GM23248 (cell line): Measurements from ENCODE around the gene GOLGA8T. TPM values are rescaled to one million over a fixed set of nuclear protein-coding genes. Genes with fewer than 3 reads are reported as not detected.
"Not testable (repeated sequence)": the region's sequence is repeated elsewhere in the genome, so short reads cannot be mapped to it uniquely, and the experiment has no call there.

Source experiments
- DNase-seq: peaks from one replicate; pipeline ENCODE4 v3.0.0-alpha.2; 2015
- H2AFZ ChIP-seq: fragments of 200-600 bp; sonication (generic); 2 replicates; pipeline ENCODE4 v1.6.1; 2016; ENCODE audit warnings: antibody characterized with exemption
- H3F3A ChIP-seq: fragments of 200-600 bp; sonication (generic); 2 replicates; pipeline ENCODE4 v1.6.1; 2016; ENCODE audit warnings: mild to moderate bottlenecking, antibody characterized with exemption, mixed run types; ENCODE audit not compliant: insufficient read depth
- H3K27ac ChIP-seq: fragments of 200-600 bp; sonication (generic); 2 replicates; pipeline ENCODE4 v1.5.1; 2016; ENCODE audit warnings: mild to moderate bottlenecking
- H3K27me3 ChIP-seq: fragments of 200-600 bp; sonication (generic); replicated peaks from 2 replicates; pipeline ENCODE4 v1.6.1; 2016; ENCODE audit warnings: mild to moderate bottlenecking; ENCODE audit not compliant: insufficient read depth
- H3K36me3 ChIP-seq: fragments of 200-600 bp; sonication (generic); 2 replicates; pipeline ENCODE4 v1.6.1; 2016; ENCODE audit warnings: low read depth, mild to moderate bottlenecking
- H3K4me1 ChIP-seq: fragments of 200-600 bp; sonication (generic); 2 replicates; pipeline ENCODE4 v1.6.1; 2016; ENCODE audit warnings: mild to moderate bottlenecking; ENCODE audit not compliant: insufficient read depth
- H3K4me2 ChIP-seq: fragments of 200-600 bp; sonication (generic); one replicate; pipeline ENCODE4 v1.6.1; 2016; ENCODE audit warnings: mild to moderate bottlenecking; ENCODE audit not compliant: unreplicated experiment
- H3K4me3 ChIP-seq: fragments of 200-600 bp; sonication (generic); 2 replicates; pipeline ENCODE4 v1.5.1; 2016; ENCODE audit warnings: mild to moderate bottlenecking
- H3K79me2 ChIP-seq: fragments of 200-600 bp; sonication (generic); 2 replicates; pipeline ENCODE4 v1.6.1; 2016; ENCODE audit warnings: mild to moderate bottlenecking; ENCODE audit not compliant: insufficient read depth
- H3K9ac ChIP-seq: fragments of 200-600 bp; sonication (generic); 2 replicates; pipeline ENCODE4 v1.6.1; 2016; ENCODE audit warnings: mild to moderate bottlenecking
- H3K9me2 ChIP-seq: fragments of 200-600 bp; sonication (generic); 2 replicates; pipeline ENCODE4 v1.6.1; 2016; ENCODE audit warnings: mixed run types, mild to moderate bottlenecking, moderate library complexity; ENCODE audit not compliant: insufficient read depth
- H3K9me3 ChIP-seq: fragments of 200-600 bp; sonication (generic); one replicate; pipeline ENCODE4 v1.6.1; 2017; ENCODE audit warnings: low read depth
- H4K20me1 ChIP-seq: fragments of 200-600 bp; sonication (generic); 2 replicates; pipeline ENCODE4 v1.6.0; 2016; ENCODE audit not compliant: insufficient read depth
- WGBS, 2 experiments: methylation state at CpG; one replicate each; pipeline ENCODE4 v1.1.6; 2015 to 2017; ENCODE audit warnings: low lambda C conversion rate in 2 of 2, low coverage in 1 of 2; ENCODE audit errors: missing lambda C conversion rate in 2 of 2; 5-methylcytosine and 5-hydroxymethylcytosine counted together
- in situ Hi-C: fragments of 300-500 bp; cut with MboI; formaldehyde crosslinking; loops from 2 replicates; pipeline ENCODE4 v1.15.0; 2020
- polyA plus RNA-seq: library from polyadenylated mRNA; unstranded; fragments of >200 nt; fragmentation: Nextera tagmentation; extraction: Ambion mirVana; gene quantifications from 2 replicates; pipeline ENCODE4 v1.2.1, GENCODE V29; 2016
- total RNA-seq: library from RNA; depleted of rRNA; stranded (reverse); fragments of >200 nt; shearing (Covaris generic); gene quantifications from 2 replicates; pipeline ENCODE4 v1.2.3, GENCODE V29; 2014

The GOLGA8T gene
- total and polyA plus RNA-seq, 2 experiments from 2014 or later = not detected

DNA sequence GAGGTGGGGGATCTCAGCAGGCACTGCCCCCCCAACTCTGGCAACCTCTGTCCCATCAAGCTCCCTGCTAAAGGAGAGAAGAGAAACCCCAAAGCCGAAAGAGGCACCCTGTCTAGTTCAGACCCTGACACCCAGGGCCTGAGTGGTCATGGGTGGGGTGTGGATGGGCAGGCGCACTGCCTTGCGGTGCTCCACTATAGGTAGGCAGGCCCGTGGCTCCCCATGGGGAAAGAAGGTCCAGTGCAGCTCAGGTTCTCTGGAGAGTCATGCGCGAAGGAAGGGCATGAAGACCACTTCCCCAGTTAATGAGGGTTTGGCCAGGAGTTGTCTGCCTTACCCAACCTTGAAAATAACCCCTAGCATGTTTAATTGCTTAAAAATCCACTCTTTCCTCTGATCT lies 40.4 kb downstream of the GOLGA8T start:
- H3K9me2 ChIP-seq, H3K36me3 ChIP-seq, H3K27ac ChIP-seq, in situ Hi-C loops, H3F3A ChIP-seq, H3K4me2 ChIP-seq, H3K9me3 ChIP-seq, H3K9ac ChIP-seq, DNase-seq, H3K79me2 ChIP-seq, H2AFZ ChIP-seq, H3K4me1 ChIP-seq, H3K27me3 ChIP-seq, H3K4me3 ChIP-seq, H4K20me1 ChIP-seq: not testable (repeated sequence)
- 68 to 75% methylated on average over 4 to 6 of the region's 6 CpGs for WGBS, 2 experiments

DNA sequence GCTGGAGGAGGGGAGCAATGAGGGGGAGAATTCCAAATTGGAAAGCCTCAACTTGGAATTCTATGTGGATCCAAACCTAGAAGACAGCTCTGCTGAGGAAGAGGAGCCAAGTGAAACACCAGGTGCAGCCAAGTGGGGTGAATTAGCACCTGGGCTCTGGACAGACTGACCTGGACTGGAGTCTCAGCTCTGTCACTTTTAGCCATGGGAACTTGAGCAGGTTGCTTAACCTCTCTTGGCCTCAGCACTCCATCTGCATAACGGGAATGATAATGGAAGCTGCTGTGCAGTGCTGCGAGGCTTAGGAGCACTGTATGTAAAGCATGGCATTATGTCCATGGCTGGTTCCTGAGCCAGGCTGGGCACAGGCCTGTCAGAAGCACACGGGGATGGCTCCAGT lies 41.8 kb downstream of the GOLGA8T start:
- H3K4me2 ChIP-seq, H3K4me3 ChIP-seq, H3F3A ChIP-seq, H3K4me1 ChIP-seq, H3K9me2 ChIP-seq, DNase-seq, H3K9ac ChIP-seq, H3K36me3 ChIP-seq, H3K9me3 ChIP-seq, H3K27ac ChIP-seq, H3K27me3 ChIP-seq, H3K79me2 ChIP-seq, in situ Hi-C loops, H2AFZ ChIP-seq, H4K20me1 ChIP-seq: not testable (repeated sequence)
- WGBS, 2 experiments = 29% methylated on average over 3 of the region's 3 CpGs; no CpG with 5 or more reads in 1 of the 2 experiments

DNA sequence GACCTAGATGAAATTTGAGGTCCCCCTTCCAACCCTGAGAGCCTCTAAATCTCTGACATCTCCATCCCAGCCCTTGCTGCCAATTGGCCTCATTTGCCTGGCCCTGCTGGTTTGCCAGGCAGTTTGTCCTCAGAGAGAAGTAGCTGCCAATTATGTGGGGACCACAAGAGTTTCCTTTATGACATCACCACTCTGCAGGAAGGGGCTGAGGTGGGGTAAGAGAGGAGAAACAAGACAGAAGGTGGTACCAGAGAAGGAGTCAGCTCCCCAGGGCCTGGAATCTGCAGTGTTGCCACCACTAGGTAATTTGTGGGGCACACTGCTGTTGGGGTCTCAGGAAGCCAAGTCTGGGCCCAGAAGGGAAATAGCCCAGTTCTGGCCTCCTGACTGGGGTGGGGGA lies 45.0 kb downstream of the GOLGA8T start:
- H3K27ac ChIP-seq, H3K9me2 ChIP-seq, in situ Hi-C loops, H3K9ac ChIP-seq, H3K9me3 ChIP-seq, H4K20me1 ChIP-seq, DNase-seq, H2AFZ ChIP-seq, H3K27me3 ChIP-seq, H3K36me3 ChIP-seq, H3K4me3 ChIP-seq, H3K4me2 ChIP-seq, H3K79me2 ChIP-seq, H3F3A ChIP-seq, H3K4me1 ChIP-seq: not testable (repeated sequence)

DNA sequence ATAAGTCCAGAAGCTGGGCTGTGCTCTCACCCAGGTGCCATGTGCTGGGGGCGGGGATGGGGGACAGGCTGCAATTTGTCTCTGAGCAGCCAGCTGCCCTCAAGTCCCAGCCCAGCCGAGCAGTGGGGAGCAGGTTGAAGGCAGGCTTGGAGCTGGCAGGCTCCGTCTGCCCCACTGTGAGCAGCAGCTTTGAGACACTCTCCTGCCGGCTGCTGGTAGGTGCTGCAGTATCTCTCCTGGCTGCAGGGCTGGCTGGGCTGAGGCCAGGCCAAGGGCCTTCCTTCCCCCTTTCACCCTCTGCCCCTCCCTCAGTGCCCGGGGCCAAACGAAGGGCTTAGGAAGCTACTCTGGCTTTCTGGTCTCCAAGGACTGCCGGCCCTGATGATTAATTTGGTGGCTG lies 50.6 kb downstream of the GOLGA8T start:
- WGBS, 2 experiments = no CpG with 5 or more reads among the region's 7 CpGs
- H2AFZ ChIP-seq, H3K27ac ChIP-seq, H4K20me1 ChIP-seq, H3K4me3 ChIP-seq, H3F3A ChIP-seq, DNase-seq, H3K4me2 ChIP-seq, H3K9me3 ChIP-seq, H3K36me3 ChIP-seq, H3K9ac ChIP-seq, H3K27me3 ChIP-seq, H3K9me2 ChIP-seq, H3K79me2 ChIP-seq, in situ Hi-C loops, H3K4me1 ChIP-seq: not testable (repeated sequence)

DNA sequence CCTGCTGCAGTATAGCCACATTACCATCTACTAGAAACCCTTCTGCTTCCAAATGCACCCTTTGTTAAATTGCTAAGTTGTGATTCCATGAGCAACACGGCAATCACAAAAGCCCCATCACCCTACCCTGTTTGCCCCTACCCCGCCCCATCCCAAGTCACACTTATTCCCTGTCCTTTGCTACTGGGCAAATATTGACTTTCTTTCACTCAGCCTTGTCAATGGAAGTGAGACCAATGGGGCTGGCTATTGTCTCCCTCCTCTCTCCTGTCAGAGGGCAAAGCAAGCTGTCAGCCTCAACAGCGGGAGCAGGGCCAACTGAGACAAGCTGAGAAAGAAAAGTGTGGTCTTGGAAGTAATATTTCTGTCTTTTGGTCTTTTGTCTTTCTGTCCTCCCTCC lies 52.6 kb downstream of the GOLGA8T start:
- WGBS, 2 experiments = 57 to 75% methylated on average over 2 of the region's 3 CpGs
- H4K20me1 ChIP-seq, in situ Hi-C loops: not testable (repeated sequence)

DNA sequence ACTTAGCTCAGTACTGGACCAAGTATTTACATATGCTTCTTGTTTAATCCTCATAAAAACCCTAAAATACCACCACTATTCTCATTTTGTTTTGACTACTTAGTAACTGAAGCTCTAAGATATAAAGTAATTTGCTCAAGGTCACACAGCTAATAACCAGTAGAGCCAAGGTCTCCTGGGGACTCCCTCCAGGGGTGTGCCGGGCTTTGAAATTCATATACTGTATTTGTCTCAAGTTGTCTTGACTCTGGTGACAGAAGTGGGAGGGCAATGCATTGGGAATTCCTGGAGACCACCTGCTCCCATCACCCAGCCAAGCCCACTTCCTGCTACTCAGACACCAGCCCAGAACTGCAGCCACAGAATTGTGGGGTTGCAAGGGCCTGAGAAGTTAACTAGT lies 54.9 kb downstream of the GOLGA8T start:
- H3K4me1 ChIP-seq, H3F3A ChIP-seq, H3K9me2 ChIP-seq, in situ Hi-C loops, DNase-seq, H3K9me3 ChIP-seq, H3K79me2 ChIP-seq, H3K4me2 ChIP-seq, H3K9ac ChIP-seq, H3K27ac ChIP-seq, H3K4me3 ChIP-seq, H3K27me3 ChIP-seq, H3K36me3 ChIP-seq, H2AFZ ChIP-seq, H4K20me1 ChIP-seq: not testable (repeated sequence)
- 54 to 69% methylated on average over 1 of the region's 1 CpG for WGBS, 2 experiments

More for the DNA sequence above, 52.6 kb downstream of the GOLGA8T start:
- not testable (repeated sequence) for H3K4me1 ChIP-seq, H3K9ac ChIP-seq, H3K27ac ChIP-seq, H3K9me3 ChIP-seq, H3K36me3 ChIP-seq, DNase-seq, H3K79me2 ChIP-seq, H3K4me3 ChIP-seq, H3K9me2 ChIP-seq, H2AFZ ChIP-seq, H3K27me3 ChIP-seq, H3K4me2 ChIP-seq, H3F3A ChIP-seq

DNA sequence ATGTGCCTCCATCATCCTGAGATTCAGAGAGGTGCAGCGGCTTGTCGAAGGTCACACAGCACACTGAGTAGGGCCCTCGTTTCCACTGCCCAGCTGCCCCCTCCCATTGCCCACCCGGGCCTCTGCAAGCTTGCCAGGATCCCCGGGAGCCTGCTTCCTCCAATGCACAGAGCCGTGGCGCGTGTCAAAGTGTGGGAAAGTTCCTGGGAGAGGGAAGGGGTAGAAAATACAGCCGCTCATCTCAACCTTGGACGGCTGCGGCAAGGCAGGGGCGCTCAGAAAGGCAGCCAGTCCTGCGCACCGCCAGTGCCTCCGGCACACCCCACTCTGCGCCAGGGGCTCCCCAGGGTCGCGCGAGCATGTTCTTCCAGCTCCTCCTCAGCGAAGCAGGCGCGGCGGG lies 56.3 kb downstream of the GOLGA8T start:
- H3F3A ChIP-seq, H4K20me1 ChIP-seq, H3K9me3 ChIP-seq, H3K9ac ChIP-seq, H2AFZ ChIP-seq, DNase-seq, H3K4me1 ChIP-seq, H3K4me3 ChIP-seq, H3K4me2 ChIP-seq, in situ Hi-C loops, H3K36me3 ChIP-seq, H3K27ac ChIP-seq, H3K79me2 ChIP-seq, H3K27me3 ChIP-seq, H3K9me2 ChIP-seq: not testable (repeated sequence)
- WGBS, 2 experiments = 5 to 10% methylated on average over 8 to 12 of the region's 23 CpGs
